HEK293T (cell line): ENCODE data around the gene MMP20.

ENCODE experiments used
- FOXK2 ChIP-seq: fragments of 450-650 bp; IDR thresholded peaks from 2 replicates; pipeline ENCODE4 v1.6.1; 2016; ENCODE audit warnings: mild to moderate bottlenecking
- SP1 ChIP-seq: fragments of 450-650 bp; IDR thresholded peaks from 2 replicates; pipeline ENCODE4 v1.6.1; 2017

DNA sequence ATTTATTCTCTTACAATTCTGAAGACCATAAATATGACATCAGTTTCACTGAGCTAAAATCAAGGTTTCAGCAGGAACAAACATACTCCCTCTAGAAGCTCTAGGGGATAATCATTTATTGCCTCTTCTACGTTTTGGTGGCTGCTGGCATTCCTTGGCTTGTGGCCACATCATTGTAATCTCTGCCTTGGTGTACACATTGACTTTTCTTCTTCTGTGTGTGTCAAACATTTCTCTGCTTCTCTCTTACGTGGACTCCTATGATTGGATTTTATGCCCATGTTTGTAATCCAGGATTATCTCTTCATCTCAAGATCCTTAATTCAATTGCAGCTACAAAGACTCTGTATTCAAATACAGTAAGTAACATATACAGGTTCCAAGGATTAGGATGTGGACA lies 30.4 kb upstream of the MMP20 start:
- TF ChIP-seq SP1 = no peak
- TF ChIP-seq FOXK2 = no peak
